SK-N-SH (cell line): ENCODE results near the gene CEP89. TPM values are rescaled to one million over a fixed set of nuclear protein-coding genes. Genes with fewer than 3 reads are reported as not detected.
"Not testable (repeated sequence)": the region's sequence is repeated elsewhere in the genome, so short reads cannot be mapped to it uniquely, and the experiment has no call there.

Source experiments
- CTCF ChIA-PET: fragments of 300-600, 350-600 bp; formaldehyde crosslinking; extraction: SDS; loops from one replicate; lab custom pipeline; 2021; lab: Yijun Ruan, JAX
- POLR2A ChIA-PET: fragments of 350-600 bp; sonication (Branson Sonifier 250); formaldehyde crosslinking; extraction: SDS; loops from one replicate; lab custom pipeline; 2020; ENCODE audit warnings: antibody characterized with exemption, inconsistent platforms; lab: Yijun Ruan, JAX
- DNase-seq: peaks from one replicate; pipeline ENCODE4 v3.0.0; 2012
- H2AFZ ChIP-seq: fragments of 200-600 bp; sonication (generic); 2 replicates; pipeline ENCODE4 v1.8.1; 2016; ENCODE audit warnings: antibody characterized with exemption, mild to moderate bottlenecking, low read depth
- H3F3A ChIP-seq: fragments of 200-600 bp; sonication (generic); replicated peaks from 2 replicates; pipeline ENCODE3; 2016; ENCODE audit warnings: antibody characterized with exemption, mild to moderate bottlenecking; ENCODE audit not compliant: insufficient read depth
- H3K27ac ChIP-seq, 2 experiments: fragments of 200-500 bp in 1 of 2; fragments of 200-600 bp in 1 of 2; sonication (Bioruptor generic) in 1 of 2; sonication (generic), shearing (Covaris generic) in 1 of 2; 2 replicates each; pipeline versions ENCODE4 v1.5.1 to v1.6.1; 2014 to 2016; ENCODE audit warnings: low read depth in 2 of 2, inconsistent platforms in 1 of 2, low read length in 1 of 2, mild to moderate bottlenecking in 1 of 2, mixed read lengths in 1 of 2
- H3K27me3 ChIP-seq: fragments of 200-600 bp; sonication (generic), shearing (Covaris generic); 2 replicates; pipeline ENCODE4 v1.6.1; 2016; ENCODE audit warnings: mixed run types; ENCODE audit not compliant: insufficient read depth
- H3K36me3 ChIP-seq, 2 experiments: fragments of 200-500 bp in 1 of 2; fragments of 200-600 bp in 1 of 2; sonication (Bioruptor generic) in 1 of 2; sonication (generic) in 1 of 2; replicated peaks in 1 of 2; 2 replicates each; pipeline versions ENCODE3 to v1.5.1; 2014 to 2016; ENCODE audit warnings: low read length in 1 of 2, mild to moderate bottlenecking in 1 of 2; ENCODE audit not compliant: insufficient read depth in 2 of 2, control insufficient read depth in 1 of 2
- H3K4me1 ChIP-seq, 2 experiments: fragments of 200-500 bp in 1 of 2; fragments of 200-600 bp in 1 of 2; sonication (Bioruptor generic) in 1 of 2; sonication (generic), shearing (Covaris generic) in 1 of 2; 2 replicates each; pipeline versions ENCODE4 v1.5.1 to v1.6.1; 2014 to 2016; ENCODE audit warnings: low read depth in 1 of 2, low read length in 1 of 2, mixed run types in 1 of 2; ENCODE audit not compliant: insufficient read depth in 2 of 2, control insufficient read depth in 1 of 2
- H3K4me2 ChIP-seq: fragments of 200-600 bp; sonication (generic), shearing (Covaris generic); 2 replicates; pipeline ENCODE4 v1.6.1; 2017; ENCODE audit warnings: mixed run types
- H3K4me3 ChIP-seq, 2 experiments: fragments of 200-500 bp in 1 of 2; fragments of 200-600 bp in 1 of 2; sonication (Bioruptor generic) in 1 of 2; sonication (generic), shearing (Covaris generic) in 1 of 2; 2 replicates each; pipeline versions ENCODE4 v1.5.1 to v1.8.1; 2014 to 2016; ENCODE audit warnings: low read depth in 2 of 2, inconsistent platforms in 1 of 2, low read length in 1 of 2, mild to moderate bottlenecking in 1 of 2, mixed read lengths in 1 of 2, moderate library complexity in 1 of 2
- H3K79me2 ChIP-seq: fragments of 200-600 bp; sonication (generic); 2 replicates; pipeline ENCODE4 v1.8.1; 2017; ENCODE audit warnings: mild to moderate bottlenecking; ENCODE audit not compliant: insufficient read depth
- H3K9ac ChIP-seq: fragments of 200-600 bp; sonication (generic); 2 replicates; pipeline ENCODE4 v1.6.1; 2017; ENCODE audit warnings: mixed run types
- H3K9me2 ChIP-seq: fragments of 200-600 bp; sonication (generic); 2 replicates; pipeline ENCODE4 v1.6.1; 2017; ENCODE audit warnings: mixed run types
- H3K9me3 ChIP-seq: fragments of 200-600 bp; sonication (generic); 2 replicates; pipeline ENCODE4 v1.6.1; 2017; ENCODE audit warnings: mixed run types, mild to moderate bottlenecking, moderate library complexity
- H4K20me1 ChIP-seq: fragments of 200-600 bp; sonication (generic); 2 replicates; pipeline ENCODE4 v1.6.1; 2017; ENCODE audit warnings: mild to moderate bottlenecking, mixed run types; ENCODE audit not compliant: insufficient read depth
- CHD2 ChIP-seq: fragments of 150-350 bp; IDR thresholded peaks from 2 replicates; pipeline ENCODE4 v1.6.1; 2018; ENCODE audit warnings: low read length; ENCODE audit not compliant: partially characterized antibody
- JUND ChIP-seq: IDR thresholded peaks from 2 replicates; pipeline ENCODE4 v1.4.0; 2012
- MEF2A ChIP-seq: IDR thresholded peaks from 2 replicates; pipeline ENCODE4 v1.4.0; 2012; ENCODE audit warnings: low read depth, borderline replicate concordance
- NFIC ChIP-seq: IDR thresholded peaks from 2 replicates; pipeline ENCODE4 v1.4.0; 2012; ENCODE audit warnings: borderline replicate concordance
- RCOR1 ChIP-seq: fragments of 150-350 bp; IDR thresholded peaks from 2 replicates; pipeline ENCODE4 v1.6.1; 2017; ENCODE audit warnings: antibody characterized with exemption, low read length
- RFX5 ChIP-seq: IDR thresholded peaks from 2 replicates; pipeline ENCODE4 v1.6.1; 2012; ENCODE audit warnings: mild to moderate bottlenecking, improper control_type of control experiment, low read length
- TCF12 ChIP-seq: IDR thresholded peaks from 2 replicates; pipeline ENCODE4 v1.4.0; 2012
- WGBS: methylation state at CpG from one replicate; pipeline ENCODE4 v1.1.6; 2017; ENCODE audit warnings: low lambda C conversion rate; 5-methylcytosine and 5-hydroxymethylcytosine counted together
- polyA plus RNA-seq, 3 experiments: library from polyadenylated mRNA; depleted of rRNA; stranded (reverse); fragments of >200 nt; gene quantifications; 2 replicates each; pipeline ENCODE4 v1.2.3, GENCODE V29; 2012
- TF ChIP-seq, protein P1 (sequence below): fragments of 150-350 bp; IDR thresholded peaks from 2 replicates; pipeline ENCODE4 v1.6.1; 2016; ENCODE audit warnings: mild to moderate bottlenecking, low read depth, low read length

Gene CEP89
- polyA plus RNA-seq, 1 of the 3 experiments (the other 2 are of a cell fraction) = 16.4 TPM

DNA sequence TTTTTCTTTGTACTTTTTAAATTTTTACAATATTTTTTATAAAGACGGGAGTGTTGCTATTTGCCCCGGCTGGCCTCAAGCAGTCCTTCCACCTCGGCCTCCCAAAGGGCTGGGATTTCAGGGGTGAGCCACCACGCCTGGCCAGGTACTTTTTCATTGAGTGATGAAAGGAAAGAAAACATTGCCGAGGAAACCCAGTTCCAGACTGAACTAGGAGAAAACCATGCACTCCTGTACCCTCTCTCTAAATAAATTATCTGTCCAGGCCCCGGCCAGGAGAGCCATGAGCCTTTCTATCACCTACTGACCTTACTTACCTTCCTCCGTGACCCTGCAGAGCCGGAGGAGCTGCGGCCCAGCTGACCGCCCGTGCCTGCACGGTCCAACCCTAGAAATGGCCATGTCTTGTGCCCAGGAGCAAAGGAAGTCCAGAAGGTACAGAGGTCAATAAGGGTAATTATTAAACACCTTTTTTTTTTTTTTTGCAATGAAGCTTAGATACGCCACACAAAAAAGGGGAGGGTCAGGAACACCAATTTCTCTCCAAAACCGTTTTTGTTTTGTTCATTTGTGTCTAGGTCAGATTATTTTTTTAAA is 102.3 kb downstream of the CEP89 start, which contains the start of gene SLC7A9 (continued):
- TF ChIP-seq TCF12 (no peak), JUND (no peak)
- TF ChIP-seq, protein P1, sequence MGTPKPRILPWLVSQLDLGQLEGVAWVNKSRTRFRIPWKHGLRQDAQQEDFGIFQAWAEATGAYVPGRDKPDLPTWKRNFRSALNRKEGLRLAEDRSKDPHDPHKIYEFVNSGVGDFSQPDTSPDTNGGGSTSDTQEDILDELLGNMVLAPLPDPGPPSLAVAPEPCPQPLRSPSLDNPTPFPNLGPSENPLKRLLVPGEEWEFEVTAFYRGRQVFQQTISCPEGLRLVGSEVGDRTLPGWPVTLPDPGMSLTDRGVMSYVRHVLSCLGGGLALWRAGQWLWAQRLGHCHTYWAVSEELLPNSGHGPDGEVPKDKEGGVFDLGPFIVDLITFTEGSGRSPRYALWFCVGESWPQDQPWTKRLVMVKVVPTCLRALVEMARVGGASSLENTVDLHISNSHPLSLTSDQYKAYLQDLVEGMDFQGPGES = no peak
- TF ChIP-seq, all 33 proteins: peak for 0

DNA sequence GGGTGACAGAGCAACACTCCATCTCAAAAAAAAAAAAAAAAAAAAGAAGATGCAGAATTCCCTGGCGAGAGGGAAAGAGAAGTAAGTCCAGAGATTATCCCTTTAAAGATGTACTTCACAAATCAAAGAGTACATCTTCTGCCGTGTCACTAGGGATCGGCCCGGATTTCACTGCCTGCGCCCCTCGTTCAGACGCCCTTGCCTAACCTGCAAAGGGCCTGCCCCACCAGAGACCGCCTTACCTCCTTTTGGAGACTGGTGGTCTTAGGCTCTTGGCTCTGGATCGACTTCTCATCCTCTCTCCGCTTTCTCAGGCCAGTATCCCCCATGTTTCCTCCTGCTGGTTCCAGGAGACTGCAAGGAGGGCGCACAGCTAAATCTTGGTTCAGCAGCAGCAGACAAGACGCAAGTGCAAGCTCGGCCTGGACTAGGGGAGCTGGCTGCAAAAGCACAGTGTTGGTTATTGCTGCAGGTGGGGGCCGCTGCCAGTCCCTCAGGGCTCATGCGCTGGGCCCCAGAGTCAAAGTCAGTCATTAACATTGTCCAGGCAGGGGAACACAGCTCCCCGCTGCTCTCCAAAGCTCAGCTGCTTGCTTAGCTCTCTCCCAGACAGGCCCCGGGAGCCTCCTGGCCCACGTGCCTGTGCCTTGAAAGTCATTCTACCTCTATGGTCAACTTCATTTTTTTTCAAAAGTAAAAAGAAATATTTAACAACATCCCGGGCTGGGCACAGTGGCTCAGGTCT is 103.4 kb downstream of the CEP89 start:
- H4K20me1 ChIP-seq = no peaks in the 10 kb centered on the region
- H3K9ac ChIP-seq = no peak overlapping the region
- no peak for TF ChIP-seq NFIC
- TF ChIP-seq RCOR1 = no peak
- no peak for TF ChIP-seq RFX5
- no peak for TF ChIP-seq CHD2
- no peak for TF ChIP-seq MEF2A
- H3K79me2 ChIP-seq = no peaks in the 10 kb centered on the region
- no peaks in the 10 kb centered on the region for H3K9me2 ChIP-seq
- H3K4me2 ChIP-seq = no peak overlapping the region
- H3K4me3 ChIP-seq = no peak overlapping the region
- H3K27me3 ChIP-seq = no peaks in the 10 kb centered on the region
- H3F3A ChIP-seq = no peaks in the 10 kb centered on the region
- peaks cover 0 to 5% of the 10 kb centered on the region in 2 experiments; a peak in 1 of 4 replicates for H3K4me1 ChIP-seq
- H3K9me3 ChIP-seq = no peaks in the 10 kb centered on the region
- no peak overlapping the region for H2AFZ ChIP-seq
- WGBS = 73% methylated on average over 19 of the region's 19 CpGs
- CTCF ChIA-PET = no interaction called here
- H3K36me3 ChIP-seq = no peaks in the 10 kb centered on the region
- no peak for DNase-seq
- POLR2A ChIA-PET = no interaction called here
- no peak overlapping the region for H3K27ac ChIP-seq

DNA sequence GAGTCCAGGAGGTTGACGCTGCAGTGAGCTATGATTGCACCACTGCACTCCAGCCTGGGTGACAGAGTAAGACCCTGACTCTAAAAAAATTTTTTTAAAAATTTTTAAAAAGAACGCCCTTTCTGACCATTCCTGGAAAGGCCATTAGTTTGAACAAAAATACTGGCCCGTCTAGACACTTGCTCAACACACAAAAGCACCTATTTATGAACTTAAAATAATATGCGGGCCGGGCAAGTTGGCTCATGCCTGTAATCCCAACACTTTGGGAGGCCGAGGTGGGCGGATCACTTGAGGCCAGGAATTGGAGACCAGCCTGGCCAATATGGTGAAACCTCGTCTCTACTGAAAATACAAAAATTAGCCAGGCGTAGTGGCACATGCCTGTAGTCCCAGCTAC is 104.3 kb downstream of the CEP89 start:
- DNase-seq, H3K27me3 ChIP-seq, H2AFZ ChIP-seq, H3K36me3 ChIP-seq, H3F3A ChIP-seq, H3K79me2 ChIP-seq, H4K20me1 ChIP-seq, H3K27ac ChIP-seq, CTCF ChIA-PET, H3K9me3 ChIP-seq, H3K9me2 ChIP-seq, H3K4me3 ChIP-seq, H3K4me2 ChIP-seq, H3K4me1 ChIP-seq, H3K9ac ChIP-seq: not testable (repeated sequence)
- POLR2A ChIA-PET = interaction anchor here (0.9 kb wide), 1 partner anchor 10 kb away, joined by 3 read pairs; no protein-coding TSS in a partner anchor
- WGBS = 89% methylated on average over 9 of the region's 9 CpGs
